NCI-H774 (cell line): Measurements from ENCODE around the gene TM4SF20.
"Not testable (repeated sequence)": the region's sequence is repeated elsewhere in the genome, so short reads cannot be mapped to it uniquely, and the experiment has no call there.

ENCODE experiments used
- DNase-seq: peaks from one replicate; lab custom pipeline; 2025; lab: John Stamatoyannopoulos, UW

Gene TM4SF20

GRCh38 chr2:227398684-227399670, 19.9 kb upstream of the TM4SF20 start:
- no peak for DNase-seq

DNA sequence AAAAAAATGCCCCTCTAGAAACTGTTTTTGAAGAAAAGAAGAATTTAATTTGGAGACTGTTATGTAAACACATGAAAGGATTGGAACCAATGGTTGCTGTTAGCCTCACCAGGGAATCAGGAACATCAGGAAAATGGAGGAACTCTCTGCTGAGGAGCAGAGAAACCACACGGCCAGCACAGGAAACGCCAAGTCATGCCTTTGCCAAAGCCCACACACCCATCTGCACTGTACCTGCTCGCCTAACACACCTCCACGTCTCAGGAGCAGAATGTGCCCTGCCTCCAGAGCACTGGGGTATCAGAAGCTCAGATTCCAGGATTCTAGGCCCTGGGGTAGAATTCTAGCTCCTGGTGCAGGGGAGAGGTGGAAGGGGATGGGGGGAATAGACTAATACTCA, 18.5 kb upstream of the TM4SF20 start:
- no peak for DNase-seq

- no peak for DNase-seq
Observed at GRCh38 chr2:227395556-227395955, 16.4 kb upstream of the TM4SF20 start.

DNA sequence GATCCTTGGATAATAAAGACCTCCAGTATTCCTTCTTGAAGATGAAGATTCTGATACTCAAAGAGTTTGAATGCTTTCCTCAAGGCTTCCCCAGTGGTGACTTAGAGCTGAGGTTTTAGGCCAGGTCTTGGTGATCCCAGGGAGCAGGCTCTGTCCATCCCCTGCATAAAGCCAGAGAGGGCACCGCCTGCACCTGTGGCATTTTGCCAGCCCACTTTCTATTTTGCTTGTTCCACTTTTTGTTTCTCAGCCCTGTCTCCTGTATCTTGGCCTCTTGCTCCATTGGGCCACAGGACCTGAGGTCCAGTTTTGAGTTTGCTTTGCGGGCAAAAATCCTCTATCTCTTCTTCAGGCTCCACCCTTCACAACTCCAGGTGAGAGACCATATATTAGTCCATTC, 15.3 kb upstream of the TM4SF20 start:
- no peak for DNase-seq

- DNase-seq = no peak
Observed at GRCh38 chr2:227390468-227391256, 11.6 kb upstream of the TM4SF20 start.

GRCh38 chr2:227389661-227390060, 10.6 kb upstream of the TM4SF20 start:
- DNase-seq = no peak

- DNase-seq = no peak
Observed at GRCh38 chr2:227389231-227389630, 10.1 kb upstream of the TM4SF20 start.

DNA sequence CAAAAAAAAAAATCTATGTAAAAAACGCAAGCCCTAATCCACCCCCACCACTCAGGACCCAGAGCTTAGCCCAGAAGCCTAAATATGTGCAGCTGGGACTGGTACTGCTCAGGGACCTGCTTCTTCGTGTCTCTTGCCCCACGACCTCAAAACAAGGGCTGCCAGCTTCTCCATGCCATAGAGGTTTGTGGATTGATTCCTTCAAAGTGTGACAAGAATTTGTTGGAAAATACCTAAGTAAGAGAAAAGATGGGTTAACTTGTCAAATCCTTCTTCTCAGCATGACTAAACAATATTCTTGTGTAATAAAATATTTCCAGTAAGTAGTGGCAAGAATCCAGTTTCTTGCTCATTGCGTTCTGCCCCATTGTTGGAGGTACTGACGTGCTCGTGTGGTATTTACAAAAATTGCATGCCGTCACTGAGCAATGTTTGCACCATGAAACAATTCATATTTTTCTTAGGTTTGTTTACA, 9.5 kb upstream of the TM4SF20 start:
- DNase-seq = no peak

DNA sequence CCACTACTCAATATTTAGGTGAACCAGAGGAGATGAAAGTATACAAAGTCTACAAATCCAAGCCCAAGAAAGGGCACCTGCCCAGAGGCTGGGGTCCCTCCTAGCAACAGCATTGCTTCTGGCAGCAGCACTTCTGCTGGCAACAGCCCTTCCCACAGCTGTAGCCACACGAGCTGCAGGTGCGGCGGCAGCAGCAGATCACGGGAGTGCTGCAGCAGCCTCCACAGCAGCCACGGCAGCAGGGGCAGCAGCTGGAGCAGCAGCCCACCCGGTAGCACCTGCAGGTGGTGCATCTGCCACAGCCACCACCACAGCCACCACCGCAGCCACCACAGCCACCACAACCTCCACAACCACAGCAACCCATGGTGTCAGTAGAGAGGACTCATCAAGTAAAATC, 8.5 kb upstream of the TM4SF20 start, which contains the start of gene SCYGR1:
SCYGR1 (minus strand) TSS at position 367 of the 400 bp plus-strand sequence; CDS start at position 367, 0 bp downstream.
- DNase-seq = not testable (repeated sequence)

DNA sequence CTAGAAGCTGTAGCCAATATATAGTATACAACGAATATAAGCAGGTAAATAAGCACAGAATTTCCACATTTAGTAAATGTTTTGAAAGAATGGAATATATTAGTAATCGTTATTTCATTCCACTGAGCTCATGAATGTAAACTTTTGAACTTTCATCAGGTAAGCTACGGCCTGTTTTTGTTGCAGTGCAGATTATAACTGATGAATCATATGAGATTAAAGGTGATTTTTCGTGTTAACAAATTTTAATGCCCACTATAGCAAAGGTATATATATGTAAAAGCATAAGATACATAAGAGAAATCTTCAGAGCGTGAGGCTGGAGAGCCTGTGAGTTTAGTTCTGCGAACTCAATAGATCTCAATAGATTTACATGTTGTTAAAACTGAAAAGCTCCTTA, 7.5 kb upstream of the TM4SF20 start:
- no peak for DNase-seq

DNA sequence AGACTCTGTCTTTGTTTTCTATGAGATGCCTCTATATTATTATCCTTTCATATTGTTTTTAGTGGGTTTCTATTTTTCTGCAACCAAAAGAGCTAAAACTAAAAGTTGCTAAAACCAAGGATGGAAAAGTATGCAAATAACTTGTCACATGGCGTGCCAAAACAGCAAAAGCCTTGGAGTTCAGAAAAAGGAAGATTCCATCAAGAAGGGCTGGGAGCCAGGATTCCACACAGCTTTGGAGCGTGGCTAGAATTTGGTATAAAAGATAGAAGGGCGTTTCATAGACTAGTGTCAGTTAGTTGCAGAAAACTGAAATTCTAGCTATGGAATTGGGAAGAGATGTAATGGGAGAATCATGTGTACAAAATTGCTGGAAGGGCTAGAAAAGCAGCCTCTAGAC, 4.6 kb upstream of the TM4SF20 start:
- DNase-seq = no peak

DNA sequence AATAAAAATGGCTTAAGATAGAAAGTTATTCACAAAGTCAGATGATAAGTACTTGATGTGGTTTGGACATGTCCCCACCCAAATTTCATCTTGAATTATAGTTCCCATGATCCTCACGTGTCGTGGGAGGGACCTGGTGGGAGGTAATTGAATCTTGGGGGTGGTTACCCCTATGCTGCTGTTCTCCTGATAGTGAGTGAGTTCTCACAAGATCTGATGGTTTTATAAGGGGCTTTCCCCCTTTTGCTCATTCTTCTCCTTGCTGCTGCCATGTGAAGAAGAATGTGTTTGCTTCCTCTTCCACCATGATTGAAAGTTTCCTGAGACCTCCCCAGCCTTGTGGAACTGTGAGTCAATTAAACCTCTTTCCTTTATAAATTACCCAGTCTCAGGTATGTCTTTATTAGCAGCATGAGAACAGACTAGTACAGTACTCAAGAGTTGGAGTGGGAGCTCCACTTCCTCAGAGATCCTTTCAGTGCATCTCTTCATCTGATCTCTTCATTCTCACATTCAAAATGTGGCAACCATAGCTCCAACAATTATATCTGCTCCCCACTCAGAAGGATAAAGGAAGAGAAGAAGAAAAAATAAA, 3.2 kb upstream of the TM4SF20 start:
- not testable (repeated sequence) for DNase-seq

GRCh38 chr2:227378371-227378782, 729 bp downstream of the TM4SF20 start:
- DNase-seq = no peak

DNA sequence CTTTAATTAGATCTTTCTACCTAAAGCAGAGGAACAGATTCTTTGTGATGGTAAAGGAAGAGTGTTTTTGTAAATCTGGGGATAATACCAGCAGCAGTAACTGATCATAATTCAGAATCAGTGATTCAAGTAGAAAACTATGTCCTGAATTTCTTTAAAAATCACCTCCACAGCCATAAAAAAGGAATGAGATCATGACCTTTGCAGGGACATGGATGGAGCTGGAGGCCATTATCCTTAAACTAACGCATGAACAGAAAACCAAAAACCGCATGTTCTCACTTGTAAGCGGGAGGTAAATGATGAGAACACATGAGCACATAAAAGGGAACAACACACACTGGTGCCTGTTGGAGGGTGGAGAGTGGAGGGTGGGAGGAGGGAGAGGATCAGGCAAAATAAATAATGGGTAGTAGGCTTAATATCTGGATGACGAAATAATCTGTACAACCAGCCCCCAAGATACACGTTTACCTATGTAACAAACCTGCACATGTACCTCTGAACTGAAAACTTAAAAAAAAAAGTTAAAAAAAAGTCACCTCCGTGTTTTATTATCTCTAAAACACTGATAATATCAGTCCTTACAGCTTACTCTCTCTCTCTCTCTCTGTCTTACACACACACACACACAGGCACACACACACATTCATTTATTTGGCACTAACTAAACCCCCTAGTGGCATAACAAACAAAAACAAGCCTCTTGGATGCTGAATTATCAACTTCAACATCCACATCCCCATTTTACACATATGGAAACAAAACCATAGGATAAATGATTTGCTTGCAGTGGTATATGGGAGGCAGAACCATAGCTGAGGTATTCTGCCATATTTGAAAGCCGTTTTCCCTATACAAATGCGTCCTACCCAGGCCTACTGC, 1.4 kb downstream of the TM4SF20 start:
- no peak for DNase-seq

DNA sequence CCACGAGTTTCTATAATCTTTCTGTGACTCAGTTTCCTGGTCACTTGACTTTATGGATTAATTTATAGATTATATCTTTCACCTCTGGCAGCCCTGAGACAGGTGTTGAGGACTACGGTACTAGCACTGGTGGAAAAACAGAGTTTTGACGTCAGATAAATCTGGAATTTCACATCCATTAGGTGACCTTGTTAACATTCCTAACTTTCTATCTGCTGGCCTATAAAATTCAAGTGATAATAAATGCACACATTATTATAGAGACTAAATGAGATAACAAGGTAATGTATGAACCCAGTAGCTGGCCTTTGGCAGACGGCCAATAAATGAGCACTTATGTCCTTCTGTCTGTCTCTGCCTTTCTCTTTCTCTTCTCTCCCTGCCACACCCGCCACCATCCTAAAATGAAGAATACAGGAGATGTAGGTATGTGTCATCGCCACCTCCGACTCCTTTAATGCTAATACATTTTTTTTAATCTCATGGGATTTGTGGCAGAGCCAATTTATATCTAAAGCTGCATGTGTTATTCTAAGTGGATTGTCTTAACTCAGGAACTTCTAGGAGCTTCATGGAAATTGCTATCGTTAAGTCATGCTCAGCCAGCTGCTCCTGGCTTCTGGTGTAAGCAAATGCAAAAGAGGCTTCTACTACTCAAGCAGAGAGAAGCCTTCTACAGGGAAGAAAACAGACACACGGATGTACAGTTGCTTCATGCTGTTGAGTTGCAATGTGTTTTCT, 2.3 kb downstream of the TM4SF20 start:
- DNase-seq = no peak

GRCh38 chr2:227374158-227374557, 4.9 kb downstream of the TM4SF20 start:
- DNase-seq = no peak

DNA sequence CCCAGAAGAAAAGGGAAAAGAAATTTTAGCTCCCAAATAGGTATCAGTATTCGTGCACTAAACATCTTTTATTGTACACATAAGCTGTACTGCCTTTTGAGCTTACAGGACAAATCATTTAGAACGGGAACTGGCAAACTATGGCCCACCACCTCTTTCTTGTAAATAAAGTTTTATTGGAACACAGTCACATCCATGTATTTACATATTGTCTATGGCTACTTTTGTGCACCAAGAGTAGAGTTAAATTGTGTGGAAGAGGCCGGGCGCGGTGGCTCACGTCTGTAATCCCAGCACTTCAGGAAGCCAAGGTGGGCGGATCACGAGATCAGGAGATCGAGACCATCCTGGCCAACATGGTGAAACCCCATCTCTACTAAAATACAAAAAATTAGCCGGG, 5.7 kb downstream of the TM4SF20 start:
- DNase-seq = no peak

- no peak for DNase-seq
Observed at GRCh38 chr2:227370791-227371312, 8.3 kb downstream of the TM4SF20 start.

DNA sequence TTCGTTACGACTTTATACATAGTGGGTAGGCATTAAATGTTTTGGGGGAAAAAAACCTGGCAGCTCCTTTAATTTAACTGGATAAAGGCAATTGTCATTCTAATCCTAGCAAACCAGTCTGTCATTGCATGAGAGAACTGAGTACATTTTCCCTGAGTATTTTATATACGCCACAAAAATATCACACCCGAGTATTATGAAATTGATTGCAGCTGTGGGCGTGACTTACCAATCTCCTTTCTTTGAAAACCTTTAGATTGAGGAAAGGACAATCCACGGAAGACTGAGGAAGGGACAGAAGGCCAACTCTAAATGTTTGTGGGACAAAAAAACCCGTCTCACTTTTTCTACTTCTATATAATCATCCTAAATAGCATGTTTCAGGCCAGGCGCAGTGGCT, 9.0 kb downstream of the TM4SF20 start:
- no peak for DNase-seq

DNA sequence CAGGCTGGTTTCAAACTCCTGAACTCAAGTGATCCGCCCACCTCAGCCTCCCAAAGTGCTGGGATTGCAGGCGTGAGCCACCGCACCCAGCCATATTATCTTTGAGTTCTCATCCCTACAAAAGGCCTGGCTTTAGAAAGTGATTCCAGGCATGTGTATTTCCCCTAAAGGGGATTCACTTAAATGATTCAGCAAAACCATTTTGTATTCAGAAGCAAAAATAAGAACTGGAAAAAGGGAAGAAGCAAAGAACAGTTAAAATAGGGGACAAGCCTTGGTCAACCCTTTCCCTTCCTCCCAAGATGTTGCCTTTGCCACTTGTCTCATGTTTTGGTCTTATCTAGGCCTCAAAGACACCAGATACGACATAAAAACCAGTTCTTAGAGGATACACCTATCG, 10.5 kb downstream of the TM4SF20 start:
- no peak for DNase-seq
